ACHN (cell line): ENCODE measurements around the gene FYB1.

Experiments
- DNase-seq: peaks from one replicate; pipeline ENCODE4 v3.0.0-alpha.2; 2015
- in situ Hi-C: cut with HindIII; loops from 2 replicates; pipeline ENCODE4 v1.10.0; 2017; ENCODE audit warnings: low sequenced_read_pairs, low pct_ligation_motif_present, low pct_unique_long_range_greater_than_20kb

FYB1 gene

GRCh38 chr5:39114155-39114554 lies 105.2 kb downstream of the FYB1 start:
- in situ Hi-C loops = no loop called here
- DNase-seq = no peak

DNA sequence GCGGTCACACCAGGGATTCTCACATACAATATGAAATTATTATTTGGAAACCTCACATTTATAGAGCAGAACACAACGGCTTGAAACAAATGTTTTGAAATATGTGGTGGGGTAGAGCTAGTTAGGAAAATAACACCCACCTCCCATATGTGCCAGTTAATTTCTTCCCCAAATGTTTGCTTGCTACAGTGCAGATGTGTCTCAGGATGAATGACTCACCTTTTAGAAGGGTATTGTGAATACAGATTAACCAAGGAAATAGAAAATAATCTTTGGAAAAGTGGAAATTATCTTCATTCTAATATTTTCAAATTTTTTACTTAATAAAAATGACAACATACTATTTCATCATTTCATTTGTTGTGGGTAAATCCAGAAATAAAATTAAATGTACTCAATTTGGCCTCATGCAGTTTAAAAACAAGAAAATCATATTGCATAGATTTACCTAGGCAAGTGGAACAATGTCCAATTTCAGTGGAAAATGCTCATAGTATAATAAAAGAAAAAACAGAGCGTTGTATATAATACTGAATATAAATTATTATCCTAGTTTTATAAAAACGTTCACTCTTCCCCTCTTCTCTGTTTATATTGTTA lies 105.9 kb downstream of the FYB1 start:
- in situ Hi-C loops = no loop called here
- no peak for DNase-seq

- in situ Hi-C loops = no loop called here
- DNase-seq = no peak
Measured at GRCh38 chr5:39109606-39110005, 109.8 kb downstream of the FYB1 start.

DNA sequence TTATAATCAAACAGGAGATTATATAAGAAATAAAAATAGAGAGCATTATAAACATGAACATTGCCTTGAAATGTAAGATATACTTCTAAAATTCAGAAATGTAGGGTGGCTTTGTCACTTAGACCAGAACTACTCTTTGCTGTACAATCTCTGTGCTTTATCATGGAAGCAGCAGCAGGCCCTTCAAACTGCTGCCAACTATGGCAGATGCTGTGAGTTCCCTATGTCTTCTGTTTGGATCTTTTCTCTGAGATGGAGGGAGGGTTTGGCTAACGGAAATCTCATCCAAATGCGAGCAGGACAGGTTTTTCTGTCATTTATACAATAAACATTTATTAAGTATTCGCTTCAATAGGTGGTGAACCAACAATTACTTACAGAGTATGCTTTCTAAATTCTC lies 110.4 kb downstream of the FYB1 start:
- no peak for DNase-seq
- in situ Hi-C loops = no loop called here

GRCh38 chr5:39107350-39107749 lies 112.0 kb downstream of the FYB1 start:
- in situ Hi-C loops = no loop called here
- no peak for DNase-seq

DNA sequence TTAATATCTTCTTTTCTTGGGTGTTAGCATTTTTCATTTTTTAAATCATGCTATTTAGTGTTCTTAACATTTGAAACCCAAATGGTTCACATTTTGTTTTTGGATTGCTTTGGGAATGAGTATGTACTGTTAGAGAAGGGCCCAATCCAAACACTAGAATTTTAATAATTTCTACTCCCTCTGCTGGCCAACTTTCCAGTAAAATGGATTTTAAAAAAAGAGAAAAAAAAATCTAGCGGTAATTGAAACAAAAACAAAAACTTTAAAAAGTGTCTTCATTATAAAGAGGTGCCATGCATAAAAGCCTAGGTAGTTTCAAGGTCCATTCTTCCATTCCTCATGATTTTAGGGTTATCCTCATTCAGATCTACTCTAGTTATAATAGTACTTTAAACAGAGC lies 113.0 kb downstream of the FYB1 start:
- in situ Hi-C loops = no loop called here
- DNase-seq = peak; percentile 35

DNA sequence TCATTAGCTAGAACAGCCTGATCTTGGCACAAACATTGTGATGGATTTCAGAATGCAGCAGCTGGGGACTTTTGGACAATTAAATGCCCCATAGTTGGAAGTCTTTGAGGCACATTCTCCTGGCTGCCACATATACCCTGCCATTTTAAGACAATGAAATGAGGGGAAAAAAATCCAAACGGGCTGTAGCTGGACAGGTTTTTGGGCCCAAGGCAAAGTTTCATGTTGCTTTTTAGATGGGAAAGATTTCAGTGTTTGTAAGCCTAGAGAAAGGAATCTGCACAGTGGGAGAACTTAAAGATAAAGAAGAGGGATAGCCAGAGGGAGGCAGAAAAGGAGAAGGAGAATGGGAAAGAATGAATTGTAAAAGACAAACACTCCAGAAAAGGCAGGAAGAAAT lies 115.1 kb downstream of the FYB1 start:
- no peak for DNase-seq
- in situ Hi-C loops = no loop called here

GRCh38 chr5:39102684-39103155 lies 116.6 kb downstream of the FYB1 start:
- no peak for DNase-seq
- in situ Hi-C loops = no loop called here

- in situ Hi-C loops = no loop called here
- no peak for DNase-seq
Measured at GRCh38 chr5:39100851-39101396, 118.4 kb downstream of the FYB1 start.

DNA sequence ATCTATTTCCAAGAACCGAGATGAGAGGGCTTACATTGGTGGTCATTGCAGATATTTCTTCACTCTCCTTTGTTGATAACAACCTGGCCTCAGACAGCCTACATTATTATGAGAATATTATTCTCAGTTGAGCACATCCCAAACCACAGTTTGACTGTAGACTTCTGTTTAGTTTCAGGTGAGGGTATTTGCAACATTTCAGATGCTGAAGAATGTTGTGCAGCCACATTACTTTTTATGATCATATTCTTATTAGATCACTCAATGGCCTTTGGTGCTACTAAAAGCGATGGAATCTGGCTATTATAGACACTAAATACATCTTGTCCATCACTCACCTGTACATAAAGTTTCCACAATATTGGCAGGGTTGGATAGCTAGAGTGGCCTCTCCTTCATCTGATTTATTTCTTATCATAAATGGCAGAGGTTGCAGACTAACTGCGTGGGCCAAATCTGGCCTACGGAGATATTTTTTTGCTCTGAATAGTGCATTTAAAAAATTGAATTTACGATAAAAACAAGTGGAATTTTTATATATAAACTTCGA lies 119.0 kb downstream of the FYB1 start:
- in situ Hi-C loops = no loop called here
- DNase-seq = no peak

DNA sequence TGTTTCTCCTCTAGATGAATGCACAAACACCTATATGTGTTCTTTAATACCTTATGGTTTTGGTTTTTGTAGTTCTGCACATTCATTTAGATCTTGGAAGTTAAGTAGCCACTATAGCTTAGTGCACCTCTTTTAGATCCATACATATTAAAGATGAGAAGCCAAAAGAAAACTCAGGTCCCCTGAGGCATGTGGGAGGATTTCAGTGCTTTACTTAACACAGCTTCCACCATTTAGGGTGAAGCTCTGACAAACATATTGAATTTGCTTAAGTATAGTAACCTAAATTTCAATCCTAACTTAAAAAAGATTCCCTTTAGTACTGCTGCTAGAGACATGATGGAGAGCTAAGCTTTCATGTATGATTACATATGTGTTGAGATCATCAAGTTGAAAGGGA lies 119.5 kb downstream of the FYB1 start:
- in situ Hi-C loops = no loop called here

DNA sequence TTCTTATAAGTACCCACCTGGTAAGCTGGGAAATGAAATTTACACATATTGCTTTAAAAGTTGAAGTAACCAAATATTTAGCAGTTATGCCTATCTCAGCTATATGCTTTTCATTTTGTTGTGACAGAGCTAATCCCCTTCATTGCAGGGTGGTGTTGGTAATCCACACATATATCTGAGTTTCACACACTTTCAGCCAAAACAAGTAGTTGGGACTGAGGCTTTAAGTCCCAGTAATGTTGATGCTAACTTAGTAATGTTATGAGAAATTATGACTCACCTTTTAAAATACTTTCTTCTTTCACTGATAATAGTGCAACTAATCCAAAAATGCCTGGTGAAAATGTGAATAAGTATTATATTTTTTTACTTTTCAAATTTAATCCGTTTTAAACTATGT lies 126.0 kb downstream of the FYB1 start:
- DNase-seq = no peak
- in situ Hi-C loops = no loop called here

More for the DNA sequence above, 119.5 kb downstream of the FYB1 start:
- no peak for DNase-seq

GRCh38 chr5:39092581-39093351 lies 126.6 kb downstream of the FYB1 start:
- DNase-seq = no peak
- in situ Hi-C loops = no loop called here

- DNase-seq = no peak
- in situ Hi-C loops = no loop called here
Measured at GRCh38 chr5:39091940-39092580, 127.3 kb downstream of the FYB1 start.

DNA sequence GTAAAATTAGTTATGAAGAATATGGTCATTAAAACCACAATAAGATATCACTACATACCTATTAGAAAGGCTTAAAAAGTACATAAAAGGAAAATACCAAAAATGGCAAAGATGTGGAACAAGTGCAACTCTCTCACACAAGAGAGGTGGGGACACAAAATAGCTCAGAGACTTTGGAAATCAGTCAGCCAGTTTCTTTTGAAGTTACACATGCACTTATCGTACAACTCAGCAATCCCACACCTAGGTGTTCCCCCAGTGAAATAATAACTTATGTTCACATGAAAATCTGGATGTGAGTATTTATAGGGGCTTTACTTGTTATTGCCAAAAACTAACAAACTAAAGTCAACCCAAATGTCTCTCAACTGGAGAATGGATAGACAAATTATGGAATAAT lies 135.4 kb downstream of the FYB1 start:
- in situ Hi-C loops = no loop called here
- no peak for DNase-seq

GRCh38 chr5:39082995-39083394 lies 136.4 kb downstream of the FYB1 start:
- in situ Hi-C loops = no loop called here
- DNase-seq = no peak

GRCh38 chr5:39080597-39081204 lies 138.7 kb downstream of the FYB1 start:
- DNase-seq = peak; percentile 59
- in situ Hi-C loops = no loop called here

GRCh38 chr5:39080168-39080567 lies 139.2 kb downstream of the FYB1 start:
- in situ Hi-C loops = no loop called here
- no peak for DNase-seq

GRCh38 chr5:39079147-39079546 lies 140.2 kb downstream of the FYB1 start:
- DNase-seq = no peak
- in situ Hi-C loops = no loop called here
